ENCODE data around the gene ANKS1B.

ANKS1B gene

GRCh38 chr12:99439399-99439798 is 545.3 kb downstream of the ANKS1B start:
- H3K9ac ChIP-seq: no peak overlapping the region
- H3K4me2 ChIP-seq: no peak overlapping the region
- no peaks in the 10 kb centered on the region for H3K36me3 ChIP-seq (ENCODE audit: insufficient read depth)
- H3K27me3 ChIP-seq (ENCODE audit: insufficient read depth, low read depth): no peaks in the 10 kb centered on the region
- H3K27ac ChIP-seq: no peak overlapping the region
- no peaks in the 10 kb centered on the region for H3K79me2 ChIP-seq (ENCODE audit: insufficient read depth, low read depth)
- no peak overlapping the region for H2AFZ ChIP-seq (ENCODE audit: low read depth)
- TF ChIP-seq CTCF (conservative IDR thresholded peaks at IDR 0.05; ENCODE audit: low read depth, low read length): no peak
- no peaks in the 10 kb centered on the region for H4K20me1 ChIP-seq (ENCODE audit: insufficient read depth)
- H3K4me1 ChIP-seq (ENCODE audit: low read depth, poor library complexity, severe bottlenecking): no peaks in the 10 kb centered on the region
- no peak overlapping the region for H3K4me3 ChIP-seq (IDR thresholded peaks at IDR 0.05; ENCODE audit: insufficient read depth, low read depth, low read length)

DNA sequence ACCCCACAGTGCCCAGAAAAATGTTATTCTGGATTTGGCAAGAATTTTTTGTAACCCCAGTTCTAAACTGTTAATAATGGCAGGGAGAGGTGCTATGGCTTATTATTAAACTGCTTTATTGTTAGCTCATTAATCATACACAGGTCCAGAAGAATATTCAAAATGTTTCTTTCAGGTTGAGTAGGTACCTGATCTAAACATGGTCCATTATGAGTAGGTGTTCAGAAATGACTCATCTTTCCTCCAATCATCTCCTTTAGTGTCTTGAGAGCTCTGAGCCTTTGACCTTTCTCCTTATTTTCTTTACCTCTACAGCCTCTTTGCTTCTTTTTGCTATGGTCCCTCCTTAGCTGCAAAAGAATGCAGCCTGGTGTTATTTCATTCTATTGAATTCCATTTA is 548.2 kb downstream of the ANKS1B start:
- Histone ChIP-seq H3K9ac (no peak overlapping the region), H3K4me3 (IDR thresholded peaks at IDR 0.05; ENCODE audit: insufficient read depth, low read depth, low read length) (no peak overlapping the region), H3K79me2 (ENCODE audit: insufficient read depth, low read depth) (no peaks in the 10 kb centered on the region), H3K27ac (no peak overlapping the region), H3K4me1 (ENCODE audit: low read depth, poor library complexity, severe bottlenecking) (no peaks in the 10 kb centered on the region), H3K27me3 (ENCODE audit: insufficient read depth, low read depth) (no peaks in the 10 kb centered on the region), H2AFZ (ENCODE audit: low read depth) (no peak overlapping the region), H4K20me1 (ENCODE audit: insufficient read depth) (no peaks in the 10 kb centered on the region), H3K4me2 (no peak overlapping the region), H3K36me3 (ENCODE audit: insufficient read depth) (no peaks in the 10 kb centered on the region)
- no peak for TF ChIP-seq CTCF (conservative IDR thresholded peaks at IDR 0.05; ENCODE audit: low read depth, low read length)

- Histone ChIP-seq H3K79me2 (ENCODE audit: insufficient read depth, low read depth) (no peaks in the 10 kb centered on the region), H4K20me1 (ENCODE audit: insufficient read depth) (no peaks in the 10 kb centered on the region), H3K27ac (no peak overlapping the region), H3K4me1 (ENCODE audit: low read depth, poor library complexity, severe bottlenecking) (no peaks in the 10 kb centered on the region), H3K27me3 (ENCODE audit: insufficient read depth, low read depth) (no peaks in the 10 kb centered on the region), H3K36me3 (ENCODE audit: insufficient read depth) (no peaks in the 10 kb centered on the region), H2AFZ (ENCODE audit: low read depth) (no peak overlapping the region), H3K4me3 (IDR thresholded peaks at IDR 0.05; ENCODE audit: insufficient read depth, low read depth, low read length) (no peak overlapping the region), H3K4me2 (no peak overlapping the region), H3K9ac (no peak overlapping the region)
- TF ChIP-seq CTCF (conservative IDR thresholded peaks at IDR 0.05; ENCODE audit: low read depth, low read length): no peak
Observed at GRCh38 chr12:99435095-99435791, 549.5 kb downstream of the ANKS1B start.

DNA sequence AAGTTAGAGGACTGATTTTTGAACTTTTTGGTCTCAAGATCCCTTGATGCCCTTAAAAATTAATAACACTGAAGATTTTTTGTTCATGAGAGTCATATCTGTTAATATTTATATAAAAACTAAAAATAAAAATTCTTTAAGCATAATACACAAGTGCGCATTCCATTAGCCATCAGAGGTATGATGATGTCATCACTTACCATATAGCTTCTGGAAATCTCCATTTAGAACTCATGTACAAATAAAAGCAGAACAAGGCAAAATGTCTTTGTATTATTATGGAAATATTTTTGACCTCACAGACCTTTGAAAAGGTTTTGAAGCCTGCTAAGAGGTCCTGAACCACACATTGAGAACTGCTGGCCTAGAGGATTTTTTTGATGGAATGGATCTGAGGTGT is 551.6 kb downstream of the ANKS1B start:
- H3K4me1 ChIP-seq (ENCODE audit: low read depth, poor library complexity, severe bottlenecking): no peaks in the 10 kb centered on the region
- no peaks in the 10 kb centered on the region for H4K20me1 ChIP-seq (ENCODE audit: insufficient read depth)
- H3K79me2 ChIP-seq (ENCODE audit: insufficient read depth, low read depth): no peaks in the 10 kb centered on the region
- TF ChIP-seq CTCF (conservative IDR thresholded peaks at IDR 0.05; ENCODE audit: low read depth, low read length): no peak
- no peak overlapping the region for H2AFZ ChIP-seq (ENCODE audit: low read depth)
- no peak overlapping the region for H3K4me2 ChIP-seq
- no peak overlapping the region for H3K27ac ChIP-seq
- no peaks in the 10 kb centered on the region for H3K27me3 ChIP-seq (ENCODE audit: insufficient read depth, low read depth)
- no peak overlapping the region for H3K4me3 ChIP-seq (IDR thresholded peaks at IDR 0.05; ENCODE audit: insufficient read depth, low read depth, low read length)
- H3K36me3 ChIP-seq (ENCODE audit: insufficient read depth): no peaks in the 10 kb centered on the region
- H3K9ac ChIP-seq: no peak overlapping the region
